ENCODE results near the gene FBXW5. TPM values are rescaled to one million over a fixed set of nuclear protein-coding genes. Genes with fewer than 3 reads are reported as not detected.

Gene FBXW5
- total RNA-seq, 1 experiment from 2014 or later, result 72.6 TPM

- H3K27ac ChIP-seq (ENCODE audit: low read length), result no peak overlapping the region
- ATAC-seq (no peak), DNase-seq (ENCODE audit: low read depth, low spot score) (no peak)
- no peak for TF ChIP-seq SIN3A (IDR thresholded peaks at IDR 0.05; ENCODE audit: borderline replicate concordance, insufficient read depth, low read depth, low read length)
- TF ChIP-seq, protein P1, sequence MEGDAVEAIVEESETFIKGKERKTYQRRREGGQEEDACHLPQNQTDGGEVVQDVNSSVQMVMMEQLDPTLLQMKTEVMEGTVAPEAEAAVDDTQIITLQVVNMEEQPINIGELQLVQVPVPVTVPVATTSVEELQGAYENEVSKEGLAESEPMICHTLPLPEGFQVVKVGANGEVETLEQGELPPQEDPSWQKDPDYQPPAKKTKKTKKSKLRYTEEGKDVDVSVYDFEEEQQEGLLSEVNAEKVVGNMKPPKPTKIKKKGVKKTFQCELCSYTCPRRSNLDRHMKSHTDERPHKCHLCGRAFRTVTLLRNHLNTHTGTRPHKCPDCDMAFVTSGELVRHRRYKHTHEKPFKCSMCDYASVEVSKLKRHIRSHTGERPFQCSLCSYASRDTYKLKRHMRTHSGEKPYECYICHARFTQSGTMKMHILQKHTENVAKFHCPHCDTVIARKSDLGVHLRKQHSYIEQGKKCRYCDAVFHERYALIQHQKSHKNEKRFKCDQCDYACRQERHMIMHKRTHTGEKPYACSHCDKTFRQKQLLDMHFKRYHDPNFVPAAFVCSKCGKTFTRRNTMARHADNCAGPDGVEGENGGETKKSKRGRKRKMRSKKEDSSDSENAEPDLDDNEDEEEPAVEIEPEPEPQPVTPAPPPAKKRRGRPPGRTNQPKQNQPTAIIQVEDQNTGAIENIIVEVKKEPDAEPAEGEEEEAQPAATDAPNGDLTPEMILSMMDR (IDR thresholded peaks at IDR 0.05), result no peak
- intact Hi-C loops (cut with micrococcal nuclease; ENCODE audit: unreplicated experiment), result no loop called here
- in situ Hi-C loops (cut with HindIII; ENCODE audit: low pct_unique_long_range_greater_than_20kb, low sequenced_read_pairs), result no loop called here
- CTCF ChIA-PET, result interaction anchor here (0.6 kb wide), 1 partner anchor 12 kb away, joined by 8 read pairs; no protein-coding TSS in a partner anchor
- no peaks in the 10 kb centered on the region; the same call in 1 of the 2 replicates for H3K36me3 ChIP-seq (ENCODE audit: control insufficient read depth, insufficient read depth, low read length)
- H3K9me3 ChIP-seq (ENCODE audit: control insufficient read depth, insufficient read depth, low read depth, low read length), result no peaks in the 10 kb centered on the region
- POLR2A ChIA-PET, result no interaction called here
- no peaks in the 10 kb centered on the region for H3K27me3 ChIP-seq (ENCODE audit: control insufficient read depth, insufficient read depth, low read length)
- no peak overlapping the region for H3K4me3 ChIP-seq (ENCODE audit: low read depth in 2 of 2, low read length in 2 of 2)
- no TSS peak for BruUV-seq (replicated peaks)
- peaks cover 8% of the 10 kb centered on the region for H3K4me1 ChIP-seq (ENCODE audit: control insufficient read depth, insufficient read depth, low read length)
Measured at GRCh38 chr9:136952876-136953770, 8.6 kb upstream of the FBXW5 start.

- BruUV-seq (replicated peaks), result no TSS peak
- CTCF ChIA-PET, result interaction anchor here (0.6 kb wide), 1 partner anchor 12 kb away, joined by 8 read pairs; no protein-coding TSS in a partner anchor
- Histone ChIP-seq H3K27ac (ENCODE audit: low read length) (no peak overlapping the region), H3K9me3 (ENCODE audit: control insufficient read depth, insufficient read depth, low read depth, low read length) (no peaks in the 10 kb centered on the region), H3K4me1 (ENCODE audit: control insufficient read depth, insufficient read depth, low read length) (peaks cover 15% of the 10 kb centered on the region), H3K4me3 (ENCODE audit: low read depth in 2 of 2, low read length in 2 of 2) (no peak overlapping the region), H3K36me3 (ENCODE audit: control insufficient read depth, insufficient read depth, low read length) (no peaks in the 10 kb centered on the region; the same call in 1 of the 2 replicates), H3K27me3 (ENCODE audit: control insufficient read depth, insufficient read depth, low read length) (no peaks in the 10 kb centered on the region)
- TF ChIP-seq, protein P2, sequence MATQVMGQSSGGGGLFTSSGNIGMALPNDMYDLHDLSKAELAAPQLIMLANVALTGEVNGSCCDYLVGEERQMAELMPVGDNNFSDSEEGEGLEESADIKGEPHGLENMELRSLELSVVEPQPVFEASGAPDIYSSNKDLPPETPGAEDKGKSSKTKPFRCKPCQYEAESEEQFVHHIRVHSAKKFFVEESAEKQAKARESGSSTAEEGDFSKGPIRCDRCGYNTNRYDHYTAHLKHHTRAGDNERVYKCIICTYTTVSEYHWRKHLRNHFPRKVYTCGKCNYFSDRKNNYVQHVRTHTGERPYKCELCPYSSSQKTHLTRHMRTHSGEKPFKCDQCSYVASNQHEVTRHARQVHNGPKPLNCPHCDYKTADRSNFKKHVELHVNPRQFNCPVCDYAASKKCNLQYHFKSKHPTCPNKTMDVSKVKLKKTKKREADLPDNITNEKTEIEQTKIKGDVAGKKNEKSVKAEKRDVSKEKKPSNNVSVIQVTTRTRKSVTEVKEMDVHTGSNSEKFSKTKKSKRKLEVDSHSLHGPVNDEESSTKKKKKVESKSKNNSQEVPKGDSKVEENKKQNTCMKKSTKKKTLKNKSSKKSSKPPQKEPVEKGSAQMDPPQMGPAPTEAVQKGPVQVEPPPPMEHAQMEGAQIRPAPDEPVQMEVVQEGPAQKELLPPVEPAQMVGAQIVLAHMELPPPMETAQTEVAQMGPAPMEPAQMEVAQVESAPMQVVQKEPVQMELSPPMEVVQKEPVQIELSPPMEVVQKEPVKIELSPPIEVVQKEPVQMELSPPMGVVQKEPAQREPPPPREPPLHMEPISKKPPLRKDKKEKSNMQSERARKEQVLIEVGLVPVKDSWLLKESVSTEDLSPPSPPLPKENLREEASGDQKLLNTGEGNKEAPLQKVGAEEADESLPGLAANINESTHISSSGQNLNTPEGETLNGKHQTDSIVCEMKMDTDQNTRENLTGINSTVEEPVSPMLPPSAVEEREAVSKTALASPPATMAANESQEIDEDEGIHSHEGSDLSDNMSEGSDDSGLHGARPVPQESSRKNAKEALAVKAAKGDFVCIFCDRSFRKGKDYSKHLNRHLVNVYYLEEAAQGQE (IDR thresholded peaks at IDR 0.05; ENCODE audit: insufficient read depth in 1 of 2, low read depth in 2 of 2, low read length in 1 of 2), result no peak
- no peak for TF ChIP-seq POLR2AphosphoS5 (IDR thresholded peaks at IDR 0.05; ENCODE audit: low read depth, low read length)
- no peak for TF ChIP-seq TCF7L2 (IDR thresholded peaks at IDR 0.05; ENCODE audit: low read depth, low read length)
- no peak for TF ChIP-seq SIN3A (IDR thresholded peaks at IDR 0.05; ENCODE audit: borderline replicate concordance, insufficient read depth, low read depth, low read length)
- TF ChIP-seq, protein P1 (IDR thresholded peaks at IDR 0.05), result no peak
- in situ Hi-C loops (cut with HindIII; ENCODE audit: low pct_unique_long_range_greater_than_20kb, low sequenced_read_pairs) (no loop called here), intact Hi-C loops (cut with micrococcal nuclease; ENCODE audit: unreplicated experiment) (no loop called here)
- POLR2A ChIA-PET, result no interaction called here
- ATAC-seq (no peak), DNase-seq (ENCODE audit: low read depth, low spot score) (no peak)
Measured at GRCh38 chr9:136952321-136952850, 7.8 kb upstream of the FBXW5 start.
